HG02970 (cell line): ENCODE data around the gene WIZ.

Experiments
- ATAC-seq: cut with Tn5 transposase; IDR thresholded peaks from one replicate; pipeline ENCODE4 v1.9.1; 2021; ENCODE audit warnings: mild to moderate bottlenecking, moderate library complexity, moderate number of reproducible peaks; ENCODE audit not compliant: unreplicated experiment, low FRiP score

The WIZ gene

DNA sequence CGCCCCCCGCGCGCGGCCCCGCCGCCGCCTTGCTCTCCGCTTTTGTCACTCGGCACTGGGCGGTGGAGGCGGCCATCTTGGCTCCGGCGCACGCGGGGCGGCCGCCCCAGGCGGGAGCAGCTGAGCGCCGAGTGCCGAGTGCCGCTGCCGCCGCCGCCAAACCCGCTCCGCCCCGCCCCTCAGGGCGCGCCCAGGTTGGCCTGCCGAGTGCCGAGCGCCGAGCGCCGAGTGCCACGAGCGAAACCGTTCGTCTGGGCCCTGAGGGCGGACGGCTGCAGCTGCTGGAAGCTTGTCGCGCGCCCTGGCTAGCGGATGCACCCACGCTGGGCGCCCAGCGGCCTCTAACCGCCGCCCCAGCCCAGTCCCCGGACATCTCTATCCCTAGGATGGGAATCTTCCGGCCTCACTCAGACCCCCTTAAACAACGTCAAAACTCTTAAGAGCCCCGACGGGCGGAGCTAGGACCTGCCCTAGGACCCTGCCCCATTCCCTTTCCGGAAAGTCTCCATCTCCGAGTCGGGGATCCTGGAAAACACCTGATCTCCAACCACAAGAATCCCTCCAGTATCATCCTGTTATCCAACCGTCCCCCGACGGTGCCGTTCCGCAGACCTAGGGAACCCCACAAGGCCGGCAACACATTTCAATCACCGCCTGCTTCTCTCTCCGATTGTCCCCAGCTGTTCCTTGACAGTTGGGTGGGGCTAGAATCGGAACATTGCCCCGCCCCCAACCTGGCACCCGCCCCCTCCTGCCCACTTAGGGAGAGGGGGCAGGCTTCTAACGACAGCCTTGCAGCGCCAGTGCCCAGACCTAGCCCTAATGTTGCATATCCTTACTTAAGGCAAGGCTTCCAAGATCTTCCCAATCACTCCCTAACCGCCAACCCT, 16.9 kb downstream of the WIZ start:
- peak; percentile 72 for ATAC-seq

GRCh38 chr19:15432018-15432494, 17.7 kb downstream of the WIZ start:
- no peak for ATAC-seq

- no peak for ATAC-seq
Measured at GRCh38 chr19:15431396-15432017, 18.2 kb downstream of the WIZ start.

GRCh38 chr19:15430526-15431120, 19.1 kb downstream of the WIZ start:
- ATAC-seq: no peak

DNA sequence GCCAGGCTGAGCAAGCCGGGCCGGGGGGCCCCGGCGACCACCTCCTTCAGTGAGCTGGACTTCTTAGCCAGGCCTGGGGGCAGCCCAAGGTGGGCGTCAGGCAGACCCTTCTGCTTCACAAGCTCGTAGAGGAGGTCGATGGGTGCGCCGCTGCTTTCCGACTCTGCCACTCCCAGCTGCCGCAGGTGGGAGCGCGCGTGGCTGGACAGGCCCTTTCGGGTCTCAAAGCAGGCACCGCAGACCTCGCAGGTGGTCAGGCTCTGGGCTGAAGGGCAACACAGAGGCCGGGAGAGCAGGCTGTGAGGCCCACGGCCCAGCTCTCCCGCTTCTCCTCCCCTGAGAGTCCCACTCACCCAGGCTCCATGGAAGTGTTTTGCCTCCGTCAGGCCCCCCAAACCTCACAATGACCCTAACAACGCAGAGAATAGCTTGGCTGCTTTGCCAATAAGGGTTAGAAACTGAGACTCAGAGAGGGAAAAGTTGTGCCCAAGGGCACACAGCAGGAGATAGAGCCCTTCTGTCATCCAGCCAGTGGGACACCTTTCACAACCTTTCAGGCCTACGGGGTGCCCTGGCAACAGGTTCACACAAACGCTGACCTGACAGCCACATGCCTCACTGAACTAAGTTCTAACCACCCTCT, 19.8 kb downstream of the WIZ start:
- no peak for ATAC-seq

DNA sequence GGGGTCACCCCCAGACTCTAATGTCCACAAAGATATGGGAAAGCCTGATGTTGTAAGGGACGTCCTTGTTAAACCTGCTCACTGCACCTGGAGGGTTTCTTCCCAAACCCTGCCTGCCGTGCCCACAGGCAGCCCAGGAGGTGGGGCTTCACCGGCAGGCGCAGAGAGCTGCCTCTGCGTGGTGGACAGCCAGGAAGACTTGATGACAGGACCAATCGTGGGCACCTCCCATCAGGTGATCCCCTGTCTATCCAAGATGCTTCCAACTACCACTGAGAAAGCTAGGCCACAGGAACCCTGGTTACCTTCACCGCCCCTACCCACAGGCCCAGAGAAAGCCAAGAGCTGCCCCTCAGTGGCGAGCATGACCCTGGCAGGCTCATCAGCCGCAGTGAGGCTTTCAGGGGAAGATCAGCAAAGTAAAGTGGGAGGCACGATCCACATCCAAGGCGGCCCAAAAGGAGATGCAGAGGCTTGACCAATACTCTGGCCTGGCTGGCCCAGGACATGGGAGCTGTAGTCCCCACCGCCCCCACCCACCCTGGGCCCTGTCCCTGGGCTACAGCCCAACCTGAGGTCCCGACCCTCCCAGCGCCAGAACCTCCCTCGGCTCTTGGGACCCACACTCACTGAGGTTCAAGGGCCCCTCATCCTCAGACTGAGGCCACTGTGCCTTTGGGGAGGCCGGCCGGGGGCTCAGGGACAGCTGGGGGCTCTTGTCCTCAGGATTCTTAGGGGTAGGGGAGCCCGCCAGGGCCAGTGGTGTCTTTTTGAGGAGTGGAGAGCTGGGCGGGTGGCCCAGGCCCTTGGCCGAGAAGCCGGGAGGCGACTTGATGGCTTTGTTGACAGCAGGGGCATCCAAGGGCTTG, 20.6 kb downstream of the WIZ start:
- no peak for ATAC-seq

- ATAC-seq: no peak
Measured at GRCh38 chr19:15427991-15428471, 21.7 kb downstream of the WIZ start.

- ATAC-seq: no peak
Measured at GRCh38 chr19:15427350-15427700, 22.4 kb downstream of the WIZ start.

GRCh38 chr19:15426485-15427349, 23.0 kb downstream of the WIZ start:
- no peak for ATAC-seq

DNA sequence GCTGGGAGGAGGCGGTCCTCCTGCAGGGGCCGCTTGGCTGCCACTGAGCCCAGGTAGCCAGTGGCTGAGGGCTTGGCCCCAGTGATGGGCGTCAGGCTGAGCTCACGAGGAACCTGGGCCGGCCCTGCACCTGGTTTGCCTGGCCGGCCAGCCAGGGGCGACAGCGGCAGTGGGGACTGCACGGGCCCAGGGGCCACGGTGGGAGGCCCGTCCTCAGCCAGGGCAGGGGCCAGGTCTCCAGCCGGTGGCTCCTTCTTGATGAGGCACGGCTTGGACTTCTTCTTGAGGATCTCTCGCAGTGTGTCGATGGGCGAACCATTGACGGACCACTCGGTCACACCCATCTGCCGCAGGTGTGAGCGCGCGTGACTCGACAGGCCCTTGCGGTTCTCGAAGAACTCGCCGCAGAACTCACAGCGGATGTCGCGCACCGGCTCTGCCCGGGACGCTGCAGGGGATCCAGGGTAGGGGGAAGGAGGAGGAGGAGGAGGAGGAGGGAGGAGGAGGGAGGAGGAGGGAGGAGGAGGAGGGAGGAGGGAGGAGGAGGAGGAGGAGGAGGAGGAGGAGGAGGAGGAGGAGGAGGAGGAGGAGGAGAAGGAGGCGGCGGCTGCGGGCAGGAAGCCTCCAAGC, 24.3 kb downstream of the WIZ start:
- ATAC-seq: no peak

- ATAC-seq: no peak
Measured at GRCh38 chr19:15424692-15425272, 25.0 kb downstream of the WIZ start.

GRCh38 chr19:15424121-15424520, 25.6 kb downstream of the WIZ start:
- ATAC-seq: no peak

DNA sequence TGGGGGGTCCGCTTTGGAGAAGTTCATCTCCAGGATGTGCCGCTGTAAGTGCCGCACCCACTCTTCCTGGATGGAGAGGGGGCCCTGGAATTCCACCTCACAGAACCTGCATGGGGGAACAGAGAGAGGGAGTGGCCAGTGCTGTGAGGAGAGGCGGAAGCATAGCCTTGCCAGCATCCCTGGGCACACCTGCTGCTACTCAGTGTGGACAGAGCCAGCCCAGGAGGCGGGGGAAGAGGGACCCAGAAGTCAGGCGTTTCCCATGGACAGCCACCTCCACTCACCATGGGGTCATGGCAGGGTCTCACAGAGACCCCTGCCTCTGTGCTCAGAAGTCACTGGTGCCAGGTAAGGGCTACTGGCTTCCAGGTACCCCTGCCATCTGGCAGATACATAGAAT, 26.6 kb downstream of the WIZ start:
- ATAC-seq: no peak

GRCh38 chr19:15422296-15423075, 27.3 kb downstream of the WIZ start:
- ATAC-seq: no peak

- no peak for ATAC-seq
Measured at GRCh38 chr19:15421721-15422260, 28.0 kb downstream of the WIZ start.

DNA sequence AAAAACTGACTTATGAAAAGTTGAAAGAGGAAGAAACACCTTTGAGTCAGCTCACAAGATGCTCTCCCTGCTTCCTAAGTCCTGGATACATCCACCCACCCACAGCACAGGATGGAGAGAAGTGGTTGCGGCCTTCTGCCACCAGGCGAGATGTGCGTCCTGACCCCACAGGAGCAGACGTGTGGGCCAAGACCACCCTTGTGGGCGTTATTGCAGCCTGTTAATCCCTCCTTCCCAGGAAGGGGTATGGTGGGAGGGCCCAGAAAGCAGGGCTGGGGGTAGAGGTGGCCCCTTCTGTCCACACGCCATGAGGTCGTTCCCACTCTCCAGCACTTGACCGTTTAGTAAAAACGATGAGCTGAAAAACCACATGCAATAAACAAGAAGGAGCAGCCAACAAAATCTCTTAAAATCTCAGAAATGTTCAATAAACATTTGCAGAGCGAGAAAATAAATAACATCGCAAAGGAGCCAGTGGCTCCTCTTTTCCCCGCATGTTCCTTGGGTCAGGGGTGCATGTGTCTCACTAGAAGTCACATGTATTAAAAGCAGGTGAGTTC, 28.5 kb downstream of the WIZ start:
- no peak for ATAC-seq
